Measurements from ENCODE around the gene DDAH2.

Gene DDAH2

DNA sequence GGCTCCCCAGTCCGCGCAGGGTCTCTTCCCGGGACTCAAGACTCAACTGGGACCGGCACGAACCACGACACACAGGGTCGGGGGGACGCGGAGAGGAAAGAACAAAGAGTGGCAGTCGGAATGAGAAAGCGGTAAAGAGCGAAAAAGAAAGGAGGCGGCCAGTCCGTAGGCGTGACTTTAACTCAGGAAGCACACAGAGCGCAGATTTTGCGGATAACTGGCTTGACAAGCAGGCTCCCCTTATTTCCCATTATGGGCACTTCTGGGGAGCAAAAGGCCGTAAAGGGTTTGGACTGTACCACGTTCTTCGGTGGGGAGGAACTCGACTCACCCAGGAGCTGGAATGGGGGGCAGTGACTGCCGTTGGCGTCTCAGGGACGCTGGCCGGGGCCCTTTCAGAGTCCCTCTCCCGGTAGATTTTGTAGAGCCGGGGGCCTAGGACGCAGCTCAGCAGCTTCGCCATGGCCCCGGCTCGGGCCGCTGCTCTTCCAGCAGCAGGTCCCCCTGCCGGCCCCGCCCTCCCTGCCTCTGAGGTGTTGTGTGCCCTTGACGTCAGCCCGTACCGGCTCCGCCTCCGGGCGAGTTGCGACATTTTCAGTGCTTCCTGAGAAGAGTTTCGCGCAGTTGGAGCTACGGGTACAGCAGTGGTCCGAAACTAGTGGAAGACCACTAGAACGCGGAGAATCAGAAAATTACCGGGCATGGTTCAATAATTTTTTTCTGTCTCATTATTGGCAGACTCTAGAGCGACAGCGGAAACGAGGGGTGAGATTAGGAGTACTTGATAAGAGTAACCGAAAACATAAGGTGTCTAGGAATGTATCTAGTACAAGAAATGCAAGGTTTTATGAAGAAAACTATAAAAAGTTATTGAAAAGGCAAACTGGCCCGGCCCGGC is 26.0 kb downstream of the DDAH2 start, which contains the start of gene ABHD16A:
ABHD16A (minus strand) TSS at position 506 of the 898 bp plus-strand sequence; CDS start at position 463, 43 bp downstream.
- Histone ChIP-seq H3K9me3 (ENCODE audit: control insufficient read depth, low read length) (no peaks in the 10 kb centered on the region), H3K27me3 (replicated peaks; ENCODE audit: control insufficient read depth, insufficient read depth, low read length, poor library complexity, severe bottlenecking) (no peaks in the 10 kb centered on the region), H3K27ac (ENCODE audit: insufficient read depth, low read length, poor library complexity, severe bottlenecking) (peak within 1 kb of the TSS; percentile 99), H3K4me1 (ENCODE audit: control insufficient read depth, insufficient read depth, low read length, poor library complexity, severe bottlenecking) (peaks cover 18% of the 10 kb centered on the region), H3K4me3 (ENCODE audit: insufficient read depth, low read depth, low read length, poor library complexity, severe bottlenecking) (peak within 1 kb of the TSS; percentile 91), H3K36me3 (ENCODE audit: control insufficient read depth, insufficient read depth, low read length) (peaks cover 9% of the 10 kb centered on the region)
- DNase-seq = peak; percentile 89 to 94 (median 94)

DNA sequence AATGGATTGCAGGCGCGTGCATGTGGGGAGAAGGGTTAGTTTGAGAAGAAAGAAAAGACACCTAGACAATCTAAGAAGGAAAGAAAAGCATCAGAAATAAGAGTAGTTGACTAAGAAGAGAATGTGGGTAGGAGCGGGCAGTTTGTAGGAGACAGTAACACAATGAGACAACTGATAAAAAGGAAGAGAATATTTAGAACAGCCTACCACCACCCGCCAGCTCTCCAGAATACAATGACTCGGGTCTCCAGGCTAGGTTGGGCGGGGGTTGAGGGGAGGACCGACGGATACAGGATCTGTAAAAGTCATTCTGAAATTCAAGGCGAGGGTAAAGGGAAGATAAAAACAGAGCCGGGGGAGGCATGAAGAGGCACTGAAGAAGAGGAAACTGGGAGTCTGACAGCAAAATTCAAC is 26.7 kb downstream of the DDAH2 start:
- H3K9me3 ChIP-seq (ENCODE audit: control insufficient read depth, low read length) = no peaks in the 10 kb centered on the region
- no peaks in the 10 kb centered on the region for H3K27me3 ChIP-seq (replicated peaks; ENCODE audit: control insufficient read depth, insufficient read depth, low read length, poor library complexity, severe bottlenecking)
- peaks cover 9% of the 10 kb centered on the region for H3K36me3 ChIP-seq (ENCODE audit: control insufficient read depth, insufficient read depth, low read length)
- H3K4me1 ChIP-seq (ENCODE audit: control insufficient read depth, insufficient read depth, low read length, poor library complexity, severe bottlenecking) = peaks cover 18% of the 10 kb centered on the region
- DNase-seq = no peak
- peak overlapping the region; percentile 99 for H3K27ac ChIP-seq (ENCODE audit: insufficient read depth, low read length, poor library complexity, severe bottlenecking)
- H3K4me3 ChIP-seq (ENCODE audit: insufficient read depth, low read depth, low read length, poor library complexity, severe bottlenecking) = peak overlapping the region; percentile 91

DNA sequence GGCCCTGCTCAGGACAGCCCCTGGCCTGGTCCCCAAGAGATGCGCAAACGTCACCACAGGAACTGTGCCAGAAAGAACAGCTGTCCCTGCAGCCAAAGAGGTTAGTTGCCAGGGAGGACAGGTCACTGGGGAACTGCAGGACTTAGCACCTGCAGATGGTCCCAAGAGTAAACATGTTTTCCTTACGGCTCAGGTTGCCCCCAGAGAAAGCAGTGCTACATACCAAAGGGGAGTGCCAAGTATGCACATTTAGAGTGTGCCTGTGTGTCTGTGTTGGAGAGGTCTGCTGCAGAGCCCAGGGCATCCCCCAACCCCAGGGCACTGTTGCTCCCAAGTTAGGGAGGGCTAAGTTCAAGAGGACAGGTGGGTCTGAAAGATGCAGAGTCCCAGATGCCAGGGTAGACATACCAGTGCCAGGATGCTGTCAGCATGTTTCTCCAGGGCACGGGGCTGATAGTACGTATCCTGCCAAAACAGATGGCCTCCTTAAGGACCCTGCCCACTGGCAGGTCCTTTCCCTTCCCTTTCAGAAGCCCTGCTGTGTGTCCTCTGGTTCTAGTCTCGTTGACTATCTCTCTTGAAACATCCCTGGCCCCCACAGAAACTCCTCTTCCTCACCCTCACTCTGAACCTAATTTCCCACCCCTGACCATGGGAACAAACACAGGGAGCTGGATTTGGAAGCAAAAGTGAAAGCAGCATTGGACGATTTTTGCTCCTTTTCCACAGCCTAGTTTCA is 27.3 kb downstream of the DDAH2 start:
- no peaks in the 10 kb centered on the region for H3K9me3 ChIP-seq (ENCODE audit: control insufficient read depth, low read length)
- peak overlapping the region; percentile 91 for H3K4me3 ChIP-seq (ENCODE audit: insufficient read depth, low read depth, low read length, poor library complexity, severe bottlenecking)
- no peak for DNase-seq
- H3K4me1 ChIP-seq (ENCODE audit: control insufficient read depth, insufficient read depth, low read length, poor library complexity, severe bottlenecking) = peaks cover 18% of the 10 kb centered on the region
- H3K27me3 ChIP-seq (replicated peaks; ENCODE audit: control insufficient read depth, insufficient read depth, low read length, poor library complexity, severe bottlenecking) = no peaks in the 10 kb centered on the region
- peaks cover 11% of the 10 kb centered on the region for H3K36me3 ChIP-seq (ENCODE audit: control insufficient read depth, insufficient read depth, low read length)
- H3K27ac ChIP-seq (ENCODE audit: insufficient read depth, low read length, poor library complexity, severe bottlenecking) = no peak overlapping the region

- Histone ChIP-seq H3K27ac (ENCODE audit: insufficient read depth, low read length, poor library complexity, severe bottlenecking) (no peak overlapping the region), H3K27me3 (replicated peaks; ENCODE audit: control insufficient read depth, insufficient read depth, low read length, poor library complexity, severe bottlenecking) (no peaks in the 10 kb centered on the region), H3K9me3 (ENCODE audit: control insufficient read depth, low read length) (no peaks in the 10 kb centered on the region), H3K4me3 (ENCODE audit: insufficient read depth, low read depth, low read length, poor library complexity, severe bottlenecking) (no peak overlapping the region), H3K4me1 (ENCODE audit: control insufficient read depth, insufficient read depth, low read length, poor library complexity, severe bottlenecking) (peaks cover 18% of the 10 kb centered on the region), H3K36me3 (ENCODE audit: control insufficient read depth, insufficient read depth, low read length) (peaks cover 20% of the 10 kb centered on the region)
- DNase-seq = no peak
Measured at GRCh38 chr6:31700740-31701401, 28.2 kb downstream of the DDAH2 start.

DNA sequence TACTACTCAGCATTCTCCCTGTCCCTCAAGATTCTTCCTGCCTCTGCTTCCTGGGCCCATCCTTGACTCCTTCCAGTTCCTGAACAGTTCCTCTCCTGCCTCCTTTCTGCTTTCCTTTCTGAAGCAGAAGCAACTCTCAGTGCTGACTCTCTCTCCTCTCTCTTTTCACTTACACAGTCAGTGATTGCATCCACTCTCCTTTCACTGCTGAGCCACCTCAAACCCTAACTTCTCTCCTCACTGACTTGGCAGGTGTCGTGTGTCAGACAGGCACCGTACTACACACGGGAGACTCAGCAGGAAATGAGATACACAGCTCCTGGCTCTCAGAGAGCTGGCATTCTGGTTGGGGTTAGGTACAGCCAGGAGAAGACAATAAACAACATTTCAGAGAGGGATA is 31.5 kb downstream of the DDAH2 start:
- Histone ChIP-seq H3K27me3 (replicated peaks; ENCODE audit: control insufficient read depth, insufficient read depth, low read length, poor library complexity, severe bottlenecking) (no peaks in the 10 kb centered on the region), H3K36me3 (ENCODE audit: control insufficient read depth, insufficient read depth, low read length) (peaks cover 43% of the 10 kb centered on the region), H3K9me3 (ENCODE audit: control insufficient read depth, low read length) (no peaks in the 10 kb centered on the region), H3K4me1 (ENCODE audit: control insufficient read depth, insufficient read depth, low read length, poor library complexity, severe bottlenecking) (peaks cover 17% of the 10 kb centered on the region), H3K27ac (ENCODE audit: insufficient read depth, low read length, poor library complexity, severe bottlenecking) (no peak overlapping the region), H3K4me3 (ENCODE audit: insufficient read depth, low read depth, low read length, poor library complexity, severe bottlenecking) (no peak overlapping the region)
- DNase-seq = no peak

DNA sequence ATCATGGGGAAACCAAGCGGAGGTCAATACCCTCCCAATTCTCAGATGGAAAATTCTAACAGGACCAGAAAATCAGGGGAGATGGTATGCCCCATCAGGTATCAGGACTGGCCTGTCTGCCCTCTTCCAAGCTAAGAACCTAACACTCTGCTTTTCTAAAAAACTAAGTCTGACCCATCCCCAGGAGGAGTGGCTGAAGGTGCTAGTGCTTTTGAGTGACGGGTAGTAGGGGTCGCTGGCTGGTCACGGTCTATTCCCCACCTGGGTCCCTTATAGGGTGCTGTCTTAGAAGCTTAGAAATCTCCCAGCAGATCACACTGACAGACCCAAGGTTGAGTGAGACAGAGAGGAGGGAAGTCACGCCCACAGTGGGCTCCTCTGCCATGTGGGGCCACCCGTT is 35.6 kb downstream of the DDAH2 start:
- H3K4me1 ChIP-seq (ENCODE audit: control insufficient read depth, insufficient read depth, low read length, poor library complexity, severe bottlenecking) = no peaks in the 10 kb centered on the region
- no peaks in the 10 kb centered on the region for H3K9me3 ChIP-seq (ENCODE audit: control insufficient read depth, low read length)
- no peak for DNase-seq
- H3K27me3 ChIP-seq (replicated peaks; ENCODE audit: control insufficient read depth, insufficient read depth, low read length, poor library complexity, severe bottlenecking) = no peaks in the 10 kb centered on the region
- H3K27ac ChIP-seq (ENCODE audit: insufficient read depth, low read length, poor library complexity, severe bottlenecking) = no peak overlapping the region
- peaks cover 68% of the 10 kb centered on the region for H3K36me3 ChIP-seq (ENCODE audit: control insufficient read depth, insufficient read depth, low read length)
- H3K4me3 ChIP-seq (ENCODE audit: insufficient read depth, low read depth, low read length, poor library complexity, severe bottlenecking) = no peak overlapping the region

- Histone ChIP-seq H3K36me3 (ENCODE audit: control insufficient read depth, insufficient read depth, low read length) (peaks cover 74% of the 10 kb centered on the region), H3K4me1 (ENCODE audit: control insufficient read depth, insufficient read depth, low read length, poor library complexity, severe bottlenecking) (no peaks in the 10 kb centered on the region), H3K4me3 (ENCODE audit: insufficient read depth, low read depth, low read length, poor library complexity, severe bottlenecking) (no peak overlapping the region), H3K27ac (ENCODE audit: insufficient read depth, low read length, poor library complexity, severe bottlenecking) (no peak overlapping the region), H3K27me3 (replicated peaks; ENCODE audit: control insufficient read depth, insufficient read depth, low read length, poor library complexity, severe bottlenecking) (no peaks in the 10 kb centered on the region), H3K9me3 (ENCODE audit: control insufficient read depth, low read length) (no peaks in the 10 kb centered on the region)
- no peak for DNase-seq
Measured at GRCh38 chr6:31692886-31693285, 36.2 kb downstream of the DDAH2 start.

DNA sequence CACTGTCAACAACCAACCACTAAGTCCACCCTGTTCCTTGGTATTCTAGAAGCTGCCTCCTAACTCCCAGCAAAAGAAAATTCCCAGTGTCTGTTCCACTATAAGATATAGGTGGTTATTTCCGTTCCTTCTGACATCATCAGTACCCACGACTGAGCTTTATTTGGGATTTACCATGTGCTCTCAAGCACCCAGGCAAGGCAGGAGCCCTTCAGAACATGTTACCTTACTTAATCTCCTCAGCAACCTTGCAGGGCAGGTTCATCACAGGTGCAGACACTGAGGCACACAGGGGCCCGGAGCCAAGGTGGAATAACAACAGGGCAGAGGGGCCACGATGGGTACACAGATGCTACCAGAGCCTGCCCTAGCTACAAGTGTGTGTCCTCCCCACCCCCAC is 36.7 kb downstream of the DDAH2 start:
- Histone ChIP-seq H3K27ac (ENCODE audit: insufficient read depth, low read length, poor library complexity, severe bottlenecking) (no peak overlapping the region), H3K4me3 (ENCODE audit: insufficient read depth, low read depth, low read length, poor library complexity, severe bottlenecking) (no peak overlapping the region), H3K36me3 (ENCODE audit: control insufficient read depth, insufficient read depth, low read length) (peaks cover 79% of the 10 kb centered on the region), H3K9me3 (ENCODE audit: control insufficient read depth, low read length) (no peaks in the 10 kb centered on the region), H3K27me3 (replicated peaks; ENCODE audit: control insufficient read depth, insufficient read depth, low read length, poor library complexity, severe bottlenecking) (no peaks in the 10 kb centered on the region), H3K4me1 (ENCODE audit: control insufficient read depth, insufficient read depth, low read length, poor library complexity, severe bottlenecking) (no peaks in the 10 kb centered on the region)
- DNase-seq = no peak

GRCh38 chr6:31691564-31692108 is 37.5 kb downstream of the DDAH2 start:
- H3K27me3 ChIP-seq (replicated peaks; ENCODE audit: control insufficient read depth, insufficient read depth, low read length, poor library complexity, severe bottlenecking) = no peaks in the 10 kb centered on the region
- H3K4me3 ChIP-seq (ENCODE audit: insufficient read depth, low read depth, low read length, poor library complexity, severe bottlenecking) = no peak overlapping the region
- no peak overlapping the region for H3K27ac ChIP-seq (ENCODE audit: insufficient read depth, low read length, poor library complexity, severe bottlenecking)
- no peak for DNase-seq
- H3K36me3 ChIP-seq (ENCODE audit: control insufficient read depth, insufficient read depth, low read length) = peaks cover 82% of the 10 kb centered on the region
- H3K4me1 ChIP-seq (ENCODE audit: control insufficient read depth, insufficient read depth, low read length, poor library complexity, severe bottlenecking) = no peaks in the 10 kb centered on the region
- H3K9me3 ChIP-seq (ENCODE audit: control insufficient read depth, low read length) = no peaks in the 10 kb centered on the region
